ENCODE measurements around the gene TRIM13. TPM values are rescaled to one million over a fixed set of nuclear protein-coding genes. Genes with fewer than 3 reads are reported as not detected.
A peak's percentile ranks its signal among the peaks of the same experiment; 100 is the strongest.

TRIM13 gene
- total and polyA plus RNA-seq, 2 of the 8 experiments (the other 6 are each of a cell fraction or from before 2014, with no cell fraction given): 21.2 to 31.5 TPM

- TF ChIP-seq NANOG (IDR thresholded peaks at IDR 0.05; ENCODE audit: insufficient read depth, low read depth, low read length, poor library complexity, severe bottlenecking): no peak
- TF ChIP-seq SAP30 (IDR thresholded peaks at IDR 0.05; ENCODE audit: insufficient read depth, insufficient replicate concordance, low read length): no peak
- no peak for TF ChIP-seq CBX5 (IDR thresholded peaks at IDR 0.05; ENCODE audit: low read depth, low read length)
- TF ChIP-seq BACH1 (IDR thresholded peaks at IDR 0.05; ENCODE audit: low read length): 0 out of 2 replicates have a peak, but pooled peaks have one; percentile 2
- TF ChIP-seq KDM4A (IDR thresholded peaks at IDR 0.05; ENCODE audit: low read depth, low read length, severe bottlenecking): peak; percentile 37
- TF ChIP-seq CTCF (IDR thresholded peaks at IDR 0.05; ENCODE audit: control extremely low read depth in 1 of 3, insufficient read depth in 1 of 3, low read depth in 1 of 3, low read length in 3 of 3): peak; percentile 62 to 83 (median 65)
- TF ChIP-seq SRF (IDR thresholded peaks at IDR 0.05; ENCODE audit: low read depth, low read length): no peak
- TF ChIP-seq YY1 (IDR thresholded peaks at IDR 0.05; ENCODE audit: low read depth, low read length): peak; percentile 11; the same call in 1 of the 2 replicates
- TF ChIP-seq POLR2A (IDR thresholded peaks at IDR 0.05; ENCODE audit: control extremely low read depth in 1 of 2, low read depth in 2 of 2, low read length in 2 of 2): peak; percentile 81 to 89
- TF ChIP-seq CBX8 (IDR thresholded peaks at IDR 0.05; ENCODE audit: borderline replicate concordance, low read depth, low read length): no peak
- TF ChIP-seq TAF1 (IDR thresholded peaks at IDR 0.05; ENCODE audit: low read depth, low read length): peak; percentile 76
- TF ChIP-seq E2F6 (IDR thresholded peaks at IDR 0.05): no peak
- TF ChIP-seq TBP (IDR thresholded peaks at IDR 0.05; ENCODE audit: low read depth, low read length): peak; percentile 45; the same call in 1 of the 2 replicates
- TF ChIP-seq RAD21 (IDR thresholded peaks at IDR 0.05 in 1 of 2, conservative IDR thresholded peaks at IDR 0.05 in 1 of 2; ENCODE audit: low read depth in 2 of 2, low read length in 2 of 2): peak; percentile 48 to 67
- TF ChIP-seq SP4 (IDR thresholded peaks at IDR 0.05; ENCODE audit: low read length): no peak
- TF ChIP-seq USF2 (IDR thresholded peaks at IDR 0.05; ENCODE audit: low read length): no peak
- no peak for TF ChIP-seq ATF3 (IDR thresholded peaks at IDR 0.05; ENCODE audit: insufficient read depth, low read depth, low read length)
- peak; percentile 7; the same call in 1 of the 2 replicates for TF ChIP-seq CREB1 (IDR thresholded peaks at IDR 0.05)
Observed at GRCh38 chr13:49996951-49997895, at the start of gene TRIM13 (continued).
